ENCODE measurements around the gene ZNF714.
A peak's percentile ranks its signal among the peaks of the same experiment; 100 is the strongest.

Gene ZNF714

GRCh38 chr19:21082011-21082975 lies at the start of gene ZNF714:
Gene ZNF714, plus strand, starts transcription at chr19:21082203. Its CDS starts 16,066 bp downstream, at chr19:21098269.
- Mint-ChIP-seq H3K4me3 (peak within 1 kb of the TSS; percentile 100), H3K36me3 (peaks cover 17 to 29% of the 10 kb centered on the region in 2 donors)
- ATAC-seq (replicated peaks): peak; percentile 99

GRCh38 chr19:21045028-21045427 lies 37.0 kb upstream of the ZNF714 start:
- Mint-ChIP-seq H3K27me3 (no peaks in the 10 kb centered on the region), H3K4me3 (no peak overlapping the region), H3K27ac (no peak overlapping the region), H3K36me3 (peaks cover 61 to 81% of the 10 kb centered on the region in 2 donors), H3K9me3 (peaks cover 39% of the 10 kb centered on the region in 2 donors), H3K4me1 (peaks cover 14% of the 10 kb centered on the region in 2 donors)
- ATAC-seq (replicated peaks): no peak
- DNase-seq: no peak

More at GRCh38 chr19:21082011-21082975, at the start of gene ZNF714:
- H3K27me3 Mint-ChIP-seq: no peaks in the 10 kb centered on the region
- H3K9me3 Mint-ChIP-seq: no peaks in the 10 kb centered on the region
- H3K4me1 Mint-ChIP-seq: peaks cover 6 to 22% of the 10 kb centered on the region in 2 donors
- peak; percentile 85 for DNase-seq
- H3K27ac Mint-ChIP-seq: peak within 1 kb of the TSS; percentile 99

GRCh38 chr19:21046489-21046888 lies 35.5 kb upstream of the ZNF714 start:
- H3K4me1 Mint-ChIP-seq: peaks cover 14% of the 10 kb centered on the region in 2 donors
- H3K9me3 Mint-ChIP-seq: peaks cover 38 to 39% of the 10 kb centered on the region in 2 donors
- no peak overlapping the region for H3K27ac Mint-ChIP-seq
- ATAC-seq (replicated peaks): no peak
- DNase-seq: no peak
- H3K27me3 Mint-ChIP-seq: no peaks in the 10 kb centered on the region
- H3K36me3 Mint-ChIP-seq: peaks cover 60 to 76% of the 10 kb centered on the region in 2 donors
- H3K4me3 Mint-ChIP-seq: no peak overlapping the region

- ATAC-seq (replicated peaks) (peak; percentile 62 to 83), DNase-seq (peak; percentile 12)
- Mint-ChIP-seq H3K4me1 (peaks cover 13 to 14% of the 10 kb centered on the region in 2 donors), H3K27ac (peak overlapping the region; percentile 82), H3K9me3 (peaks cover 42 to 45% of the 10 kb centered on the region in 2 donors), H3K27me3 (no peaks in the 10 kb centered on the region), H3K4me3 (no peak overlapping the region), H3K36me3 (peaks cover 63 to 71% of the 10 kb centered on the region in 2 donors)
These were observed 34.3 kb upstream of the ZNF714 start for GRCh38 chr19:21047716-21048115.

- ATAC-seq (replicated peaks) (no peak), DNase-seq (no peak)
- Mint-ChIP-seq H3K4me1 (no peaks in the 10 kb centered on the region), H3K4me3 (no peak overlapping the region), H3K27me3 (no peaks in the 10 kb centered on the region), H3K9me3 (peaks cover 14 to 19% of the 10 kb centered on the region in 2 donors), H3K27ac (no peak overlapping the region), H3K36me3 (peaks cover 55 to 67% of the 10 kb centered on the region in 2 donors)
These were observed 29.1 kb upstream of the ZNF714 start for GRCh38 chr19:21052902-21053301.

GRCh38 chr19:21065336-21065735 lies 16.7 kb upstream of the ZNF714 start:
- H3K36me3 Mint-ChIP-seq: peaks cover 24 to 41% of the 10 kb centered on the region in 2 donors
- no peak for ATAC-seq (replicated peaks)

GRCh38 chr19:21084343-21084742 lies 2.3 kb downstream of the ZNF714 start:
- Mint-ChIP-seq H3K27me3 (no peaks in the 10 kb centered on the region), H3K4me3 (no peak overlapping the region), H3K9me3 (no peaks in the 10 kb centered on the region), H3K4me1 (peaks cover 6 to 22% of the 10 kb centered on the region in 2 donors), H3K36me3 (peaks cover 15 to 26% of the 10 kb centered on the region in 2 donors), H3K27ac (no peak overlapping the region)
- ATAC-seq (replicated peaks) (no peak), DNase-seq (no peak)

More at GRCh38 chr19:21065336-21065735, 16.7 kb upstream of the ZNF714 start:
- H3K9me3 Mint-ChIP-seq: peaks cover 0 to 3% of the 10 kb centered on the region in 2 donors
- no peak overlapping the region for H3K4me3 Mint-ChIP-seq
- no peak overlapping the region for H3K27ac Mint-ChIP-seq
- no peak for DNase-seq
- no peaks in the 10 kb centered on the region for H3K27me3 Mint-ChIP-seq
- H3K4me1 Mint-ChIP-seq: no peaks in the 10 kb centered on the region

- ATAC-seq (replicated peaks): no peak
- no peak overlapping the region for H3K27ac Mint-ChIP-seq
- H3K36me3 Mint-ChIP-seq: peaks cover 12 to 28% of the 10 kb centered on the region in 2 donors
- no peak overlapping the region for H3K4me3 Mint-ChIP-seq
- no peak for DNase-seq
- no peaks in the 10 kb centered on the region for H3K27me3 Mint-ChIP-seq
- peaks cover 6 to 11% of the 10 kb centered on the region in 2 donors for H3K4me1 Mint-ChIP-seq
- no peaks in the 10 kb centered on the region for H3K9me3 Mint-ChIP-seq
These were observed 5.9 kb downstream of the ZNF714 start for GRCh38 chr19:21087871-21088270.

GRCh38 chr19:21092109-21092508 lies 10.1 kb downstream of the ZNF714 start:
- no peak overlapping the region for H3K27ac Mint-ChIP-seq
- DNase-seq: no peak
- no peak for ATAC-seq (replicated peaks)

GRCh38 chr19:21094347-21095025 lies 12.5 kb downstream of the ZNF714 start:
- Mint-ChIP-seq H3K27ac (peak overlapping the region; percentile 14), H3K9me3 (no peaks in the 10 kb centered on the region), H3K4me1 (no peaks in the 10 kb centered on the region), H3K27me3 (no peaks in the 10 kb centered on the region), H3K36me3 (peaks cover 17 to 39% of the 10 kb centered on the region in 2 donors), H3K4me3 (no peak overlapping the region)
- ATAC-seq (replicated peaks) (no peak), DNase-seq (no peak)

More at GRCh38 chr19:21092109-21092508, 10.1 kb downstream of the ZNF714 start:
- Mint-ChIP-seq H3K27me3 (no peaks in the 10 kb centered on the region), H3K36me3 (peaks cover 9 to 29% of the 10 kb centered on the region in 2 donors), H3K9me3 (no peaks in the 10 kb centered on the region), H3K4me3 (no peak overlapping the region), H3K4me1 (no peaks in the 10 kb centered on the region)

- H3K4me3 Mint-ChIP-seq: no peak overlapping the region
- H3K27ac Mint-ChIP-seq: no peak overlapping the region
- DNase-seq (no peak), ATAC-seq (replicated peaks) (no peak)
- no peaks in the 10 kb centered on the region for H3K9me3 Mint-ChIP-seq
- no peaks in the 10 kb centered on the region for H3K4me1 Mint-ChIP-seq
- H3K27me3 Mint-ChIP-seq: no peaks in the 10 kb centered on the region
- peaks cover 22 to 35% of the 10 kb centered on the region in 2 donors for H3K36me3 Mint-ChIP-seq
These were observed 16.3 kb downstream of the ZNF714 start for GRCh38 chr19:21098291-21098690.

- Mint-ChIP-seq H3K9me3 (no peaks in the 10 kb centered on the region), H3K4me3 (no peak overlapping the region), H3K4me1 (no peaks in the 10 kb centered on the region), H3K36me3 (peaks cover 22 to 31% of the 10 kb centered on the region in 2 donors), H3K27me3 (no peaks in the 10 kb centered on the region), H3K27ac (no peak overlapping the region)
- no peak for ATAC-seq (replicated peaks)
- no peak for DNase-seq
These were observed 19.7 kb downstream of the ZNF714 start for GRCh38 chr19:21101521-21102242.

- Mint-ChIP-seq H3K4me1 (peaks cover 0 to 5% of the 10 kb centered on the region in 2 donors), H3K9me3 (peaks cover 12 to 20% of the 10 kb centered on the region in 2 donors), H3K36me3 (peaks cover 61 to 70% of the 10 kb centered on the region in 2 donors), H3K27me3 (no peaks in the 10 kb centered on the region), H3K4me3 (no peak overlapping the region), H3K27ac (no peak overlapping the region)
- no peak for ATAC-seq (replicated peaks)
- no peak for DNase-seq
These were observed 27.1 kb downstream of the ZNF714 start for GRCh38 chr19:21109116-21109515.

- no peak overlapping the region for H3K4me3 Mint-ChIP-seq
- ATAC-seq (replicated peaks): no peak
These were observed 28.2 kb downstream of the ZNF714 start for GRCh38 chr19:21110183-21110582.

More at GRCh38 chr19:21110183-21110582, 28.2 kb downstream of the ZNF714 start:
- Mint-ChIP-seq H3K9me3 (peaks cover 21 to 26% of the 10 kb centered on the region in 2 donors), H3K27me3 (no peaks in the 10 kb centered on the region), H3K36me3 (peaks cover 70 to 76% of the 10 kb centered on the region in 2 donors), H3K27ac (no peak overlapping the region), H3K4me1 (peaks cover 0 to 5% of the 10 kb centered on the region in 2 donors)
- DNase-seq: no peak

Measured in stimulated activated naive B cell treated with anti-CD40 and anti-IgM and Interleukin-4, amounts not matched to agents 10 μg/mL and 1 μg/mL and 100 μg/mL, for 72 hours (primary cell).